Osteoblast (primary cell): ENCODE measurements around the gene SYT11. TPM values are rescaled to one million over a fixed set of nuclear protein-coding genes. Genes with fewer than 3 reads are reported as not detected.
A peak's percentile ranks its signal among the peaks of the same experiment; 100 is the strongest.

Experiments
- DNase-seq: peaks from one replicate; pipeline ENCODE4 v3.0.0; 2011; ENCODE audit warnings: low spot score, mixed read lengths; ENCODE audit not compliant: insufficient read length; ENCODE audit errors: missing footprints
- H2AFZ ChIP-seq: 2 replicates; pipeline ENCODE4 v1.6.0; 2011; ENCODE audit warnings: mild to moderate bottlenecking, low read length
- H3K27ac ChIP-seq: 2 replicates; pipeline ENCODE4 v1.5.1; 2011; ENCODE audit warnings: mild to moderate bottlenecking, low read depth, low read length, moderate library complexity
- H3K27me3 ChIP-seq: 2 replicates; pipeline ENCODE4 v1.6.0; 2012; ENCODE audit warnings: mild to moderate bottlenecking, control low read depth, inconsistent platforms, low read length, moderate library complexity; ENCODE audit not compliant: insufficient read depth
- H3K36me3 ChIP-seq: 2 replicates; pipeline ENCODE4 v1.5.1; 2011; ENCODE audit warnings: mild to moderate bottlenecking, low read length, control low read depth, moderate library complexity; ENCODE audit not compliant: insufficient read depth
- H3K4me1 ChIP-seq: 2 replicates; pipeline ENCODE4 v1.5.1; 2011; ENCODE audit warnings: mild to moderate bottlenecking, low read length, control low read depth, moderate library complexity; ENCODE audit not compliant: insufficient read depth
- H3K4me2 ChIP-seq: 2 replicates; pipeline ENCODE4 v1.6.0; 2011; ENCODE audit warnings: mild to moderate bottlenecking, low read length; ENCODE audit not compliant: insufficient read depth
- H3K4me3 ChIP-seq: fragments of 200-600 bp; sonication (generic); 3 replicates; pipeline ENCODE4 v1.5.1; 2012; ENCODE audit warnings: mild to moderate bottlenecking, low read length, inconsistent platforms; ENCODE audit not compliant: insufficient read depth
- H3K79me2 ChIP-seq: 2 replicates; pipeline ENCODE4 v1.6.0; 2012; ENCODE audit warnings: mild to moderate bottlenecking, low read length, control low read depth, inconsistent platforms; ENCODE audit not compliant: insufficient read depth
- H3K9me3 ChIP-seq: 2 replicates; pipeline ENCODE4 v1.5.1; 2011; ENCODE audit warnings: low read depth, low read length, control low read depth
- H4K20me1 ChIP-seq: 2 replicates; pipeline ENCODE4 v1.6.0; 2012; ENCODE audit warnings: mild to moderate bottlenecking, low read length, control low read depth; ENCODE audit not compliant: insufficient read depth
- CTCF ChIP-seq: IDR thresholded peaks from 2 replicates; pipeline ENCODE4 v1.5.1; 2011; ENCODE audit warnings: mild to moderate bottlenecking, low read depth, low read length, moderate library complexity; ENCODE audit errors: extremely low read depth
- total RNA-seq: library from RNA; depleted of rRNA; stranded (reverse); fragments of >200 nt; gene quantifications from 2 replicates; pipeline ENCODE4 v1.2.3, GENCODE V29; 2012

Gene SYT11
- total RNA-seq, 1 donor = 33.3 TPM

GRCh38 chr1:155882235-155882634, 22.9 kb downstream of the SYT11 start:
- Histone ChIP-seq H4K20me1 (no peaks in the 10 kb centered on the region), H3K4me1 (peaks cover 17% of the 10 kb centered on the region), H3K4me3 (no peak overlapping the region), H3K27ac (no peak overlapping the region), H3K4me2 (no peak overlapping the region), H3K36me3 (peaks cover 9% of the 10 kb centered on the region), H2AFZ (no peak overlapping the region), H3K79me2 (no peaks in the 10 kb centered on the region), H3K27me3 (no peaks in the 10 kb centered on the region), H3K9me3 (no peaks in the 10 kb centered on the region)
- DNase-seq = no peak
- TF ChIP-seq CTCF = no peak

- H3K36me3 ChIP-seq = peaks cover 9% of the 10 kb centered on the region
- H4K20me1 ChIP-seq = no peaks in the 10 kb centered on the region
- DNase-seq = no peak
- H3K27me3 ChIP-seq = no peaks in the 10 kb centered on the region
- no peak overlapping the region for H3K27ac ChIP-seq
- H2AFZ ChIP-seq = no peak overlapping the region
- no peak overlapping the region for H3K4me2 ChIP-seq
- no peak overlapping the region for H3K4me3 ChIP-seq
- H3K79me2 ChIP-seq = no peaks in the 10 kb centered on the region
- TF ChIP-seq CTCF = no peak
- H3K9me3 ChIP-seq = no peaks in the 10 kb centered on the region
- H3K4me1 ChIP-seq = peaks cover 17% of the 10 kb centered on the region
Observed at GRCh38 chr1:155882766-155883165, 23.4 kb downstream of the SYT11 start.

- peak overlapping the region; percentile 6 for H3K4me2 ChIP-seq
- H3K36me3 ChIP-seq = peaks cover 9% of the 10 kb centered on the region
- H3K4me1 ChIP-seq = peaks cover 25% of the 10 kb centered on the region
- no peaks in the 10 kb centered on the region for H3K27me3 ChIP-seq
- H2AFZ ChIP-seq = no peak overlapping the region
- no peak overlapping the region for H3K4me3 ChIP-seq
- peak overlapping the region; percentile 9 for H3K27ac ChIP-seq
- no peak for DNase-seq
- no peaks in the 10 kb centered on the region for H4K20me1 ChIP-seq
- no peak for TF ChIP-seq CTCF
- no peaks in the 10 kb centered on the region for H3K9me3 ChIP-seq
- H3K79me2 ChIP-seq = no peaks in the 10 kb centered on the region
Observed at GRCh38 chr1:155884031-155884960, 24.9 kb downstream of the SYT11 start.

- peak overlapping the region; percentile 3 for H3K27ac ChIP-seq
- H3K9me3 ChIP-seq = no peaks in the 10 kb centered on the region
- peak overlapping the region; percentile 6 for H3K4me2 ChIP-seq
- no peak overlapping the region for H2AFZ ChIP-seq
- no peak for TF ChIP-seq CTCF
- no peaks in the 10 kb centered on the region for H3K79me2 ChIP-seq
- peaks cover 31% of the 10 kb centered on the region for H3K4me1 ChIP-seq
- H4K20me1 ChIP-seq = no peaks in the 10 kb centered on the region
- H3K36me3 ChIP-seq = peaks cover 9% of the 10 kb centered on the region
- DNase-seq = no peak
- H3K27me3 ChIP-seq = no peaks in the 10 kb centered on the region
- H3K4me3 ChIP-seq = no peak overlapping the region
Observed at GRCh38 chr1:155884982-155885381, 25.6 kb downstream of the SYT11 start.
